Endothelial cell of umbilical vein (primary cell): Measurements from ENCODE around the gene SENP6. TPM values are rescaled to one million over a fixed set of nuclear protein-coding genes. Genes with fewer than 3 reads are reported as not detected.

ENCODE experiments used
- BruUV-seq: library from RNA; stranded (reverse); fragments of 400-500 nt; replicated peaks from 2 replicates; lab custom pipeline; 2021; lab: Mats Ljungman, UMichigan
- CTCF ChIA-PET: fragments of 300-600, 350-600 bp; sonication (Branson Sonifier 250); formaldehyde crosslinking; loops from one replicate; lab custom pipeline; 2021; ENCODE audit warnings: antibody characterized with exemption, inconsistent platforms; lab: Charles Lee
- POLR2A ChIA-PET: fragments of 300-600, 350-600 bp; sonication (Branson Sonifier 250); formaldehyde crosslinking; loops from one replicate; lab custom pipeline; 2021; ENCODE audit warnings: antibody characterized with exemption, inconsistent platforms; lab: Charles Lee
- DNase-seq: peaks from one replicate; pipeline ENCODE4 v3.0.0-alpha.2; 2011; ENCODE audit warnings: low read depth, low spot score
- FAIRE-seq: peaks from 2 replicates; lab custom pipeline; 2011; peaks lifted over from hg19 to GRCh38; lab: Jason Lieb, UNC
- H2AFZ ChIP-seq: 2 replicates; pipeline ENCODE4 v1.6.0; 2012; ENCODE audit warnings: low read depth, low read length, control low read depth, inconsistent platforms
- H3K27ac ChIP-seq: 2 replicates; pipeline ENCODE4 v1.5.1; 2011; ENCODE audit warnings: low read depth, mild to moderate bottlenecking, control low read depth, low read length, moderate library complexity; ENCODE audit not compliant: insufficient read depth
- H3K27me3 ChIP-seq, 2 experiments: 2 replicates each; pipeline versions ENCODE4 v1.6.0 to v1.6.1; 2011; ENCODE audit warnings: low read length in 2 of 2, mixed read lengths in 1 of 2; ENCODE audit not compliant: control insufficient read depth in 2 of 2, insufficient read depth in 2 of 2
- H3K36me3 ChIP-seq, 2 experiments: 2 replicates in 1 of 2; 3 replicates in 1 of 2; pipeline ENCODE4 v1.5.1; 2011; ENCODE audit warnings: low read length in 2 of 2, mild to moderate bottlenecking in 1 of 2, moderate library complexity in 1 of 2; ENCODE audit not compliant: control insufficient read depth in 2 of 2, insufficient read depth in 2 of 2; ENCODE audit errors: extremely low read depth in 1 of 2
- H3K4me1 ChIP-seq: 3 replicates; pipeline ENCODE4 v1.5.1; 2011; ENCODE audit warnings: mild to moderate bottlenecking, low read length; ENCODE audit not compliant: control insufficient read depth, insufficient read depth; ENCODE audit errors: extremely low read depth
- H3K4me2 ChIP-seq: 2 replicates; pipeline ENCODE4 v1.6.1; 2011; ENCODE audit warnings: low read length, control low read depth, mixed read lengths; ENCODE audit not compliant: insufficient read depth
- H3K4me3 ChIP-seq, 3 experiments: fragments of 200-600 bp in 1 of 3; sonication (generic), shearing (Covaris generic) in 1 of 3; replicated peaks in 1 of 3; 2 replicates each; pipeline ENCODE4 v1.5.1; 2011 to 2016; ENCODE audit warnings: control low read depth in 3 of 3, low read length in 3 of 3, mild to moderate bottlenecking in 2 of 3, inconsistent platforms in 1 of 3, low read depth in 1 of 3, moderate library complexity in 1 of 3; ENCODE audit not compliant: insufficient read depth in 1 of 3
- H3K79me2 ChIP-seq: 2 replicates; pipeline ENCODE4 v1.6.0; 2012; ENCODE audit warnings: low read length, inconsistent platforms; ENCODE audit not compliant: control insufficient read depth, insufficient read depth
- H3K9ac ChIP-seq: replicated peaks from 2 replicates; pipeline ENCODE3; 2011; ENCODE audit warnings: low read length, control low read depth; ENCODE audit not compliant: insufficient read depth; ENCODE audit errors: extremely low read depth
- H3K9me1 ChIP-seq: replicated peaks from 3 replicates; pipeline ENCODE4 v1.6.0; 2011; ENCODE audit warnings: mild to moderate bottlenecking, low read length; ENCODE audit not compliant: control insufficient read depth, insufficient read depth; ENCODE audit errors: extremely low read depth
- H3K9me3 ChIP-seq: replicated peaks from 2 replicates; pipeline ENCODE4 v1.5.1; 2012; ENCODE audit warnings: low read length, inconsistent platforms; ENCODE audit not compliant: control insufficient read depth, insufficient read depth
- H4K20me1 ChIP-seq: replicated peaks from 2 replicates; pipeline ENCODE3; 2011; ENCODE audit warnings: mild to moderate bottlenecking, low read length; ENCODE audit not compliant: control insufficient read depth, insufficient read depth; ENCODE audit errors: extremely low read depth
- EZH2 ChIP-seq: IDR thresholded peaks from 2 replicates; pipeline ENCODE4 v1.6.1; 2012; ENCODE audit warnings: borderline replicate concordance, low read depth, mild to moderate bottlenecking, moderate library complexity, low read length, inconsistent platforms; ENCODE audit not compliant: severe bottlenecking
- FOS ChIP-seq: IDR thresholded peaks from 2 replicates; pipeline ENCODE4 v1.6.1; 2011; ENCODE audit warnings: mild to moderate bottlenecking, low read length, moderate library complexity, borderline replicate concordance; ENCODE audit not compliant: insufficient read depth
- GATA2 ChIP-seq: IDR thresholded peaks from 2 replicates; pipeline ENCODE4 v1.7.0; 2011; ENCODE audit warnings: low read depth, mild to moderate bottlenecking, moderate library complexity, mixed read lengths, low read length; ENCODE audit not compliant: insufficient read length, insufficient read depth
- JUN ChIP-seq: IDR thresholded peaks from 2 replicates; pipeline ENCODE4 v1.6.1; 2011; ENCODE audit warnings: borderline replicate concordance, low read depth; ENCODE audit not compliant: insufficient read length, insufficient read depth
- MYC ChIP-seq: IDR thresholded peaks from one replicate; pipeline ENCODE4 v1.6.1; 2011; ENCODE audit warnings: mild to moderate bottlenecking, low read depth, low read length
- POLR2A ChIP-seq: IDR thresholded peaks from 2 replicates; pipeline ENCODE4 v1.6.1; 2012; ENCODE audit warnings: low read depth, mild to moderate bottlenecking, control low read depth, low read length
- POLR2AphosphoS5 ChIP-seq: IDR thresholded peaks from 2 replicates; pipeline ENCODE4 v1.6.1; 2012; ENCODE audit warnings: low read depth, mild to moderate bottlenecking, control low read depth, low read length, moderate library complexity; ENCODE audit not compliant: insufficient read depth
- dilution Hi-C: fragments of 300-500 bp; cut with MboI; formaldehyde crosslinking; loops from one replicate; pipeline ENCODE4 v1.15.0; 2019; ENCODE audit warnings: low sequenced_read_pairs; ENCODE audit not compliant: extremely low pct_ligation_motif_present
- intact Hi-C: fragments of 100-400 bp; cut with micrococcal nuclease; formaldehyde crosslinking; loops from one replicate; pipeline ENCODE4 v1.10.0; 2022
- polyA plus RNA-seq, 4 experiments: library from polyadenylated mRNA; depleted of rRNA in 3 of 4; stranded (reverse) in 3 of 4; unstranded in 1 of 4; fragments of >200 nt; gene quantifications; 2 replicates each; pipeline versions ENCODE4 v1.2.1 to v1.2.3, GENCODE V29; 2011 to 2012; ENCODE audit warnings: missing spikeins in 1 of 4
- total RNA-seq: library from RNA; stranded (reverse); gene quantifications from 2 replicates; pipeline ENCODE4 v1.2.3, GENCODE V29; 2021
- TF ChIP-seq, protein P1 (sequence below): IDR thresholded peaks from 2 replicates; pipeline ENCODE4 v1.6.1; 2011; ENCODE audit not compliant: insufficient read depth, insufficient read length
- TF ChIP-seq, protein P2 (sequence below), 2 donors: IDR thresholded peaks; 1 replicate in 1 of 2; 2 replicates in 1 of 2; pipeline ENCODE4 v1.5.1; 2011; ENCODE audit warnings: low read length in 2 of 2, mild to moderate bottlenecking in 2 of 2, moderate library complexity in 2 of 2, control low read depth in 1 of 2, inconsistent platforms in 1 of 2, low read depth in 1 of 2; ENCODE audit not compliant: insufficient read depth in 1 of 2; ENCODE audit errors: extremely low read depth in 1 of 2

The SENP6 gene
- total and polyA plus RNA-seq, 2 donors (not counting 3 experiments of a cell fraction or from before 2014, with no cell fraction given), result 11.5 to 99.1 TPM

DNA sequence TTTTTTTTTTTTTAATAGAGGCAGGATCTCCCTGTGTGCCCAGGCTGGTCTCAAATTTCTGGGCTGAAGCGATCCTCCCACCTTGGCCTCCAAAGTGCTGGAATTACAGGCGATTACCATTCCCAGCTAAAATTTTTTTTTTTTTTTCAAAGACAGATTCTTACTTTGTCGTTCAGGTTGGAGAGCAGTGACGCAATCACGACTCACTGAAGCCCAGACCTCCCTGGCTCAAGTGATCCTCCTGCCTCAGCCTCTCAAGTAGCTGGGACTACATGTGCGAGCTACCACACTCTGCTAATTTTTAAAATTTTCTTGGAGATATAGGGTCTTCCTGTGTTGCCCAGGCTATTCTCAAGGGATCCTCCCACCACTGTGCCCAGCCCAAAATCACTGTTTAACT is 89.3 kb downstream of the SENP6 start:
- TF ChIP-seq EZH2 (no peak), FOS (no peak), MYC (no peak), POLR2A (no peak), JUN (no peak), POLR2AphosphoS5 (no peak), GATA2 (no peak)
- TF ChIP-seq, protein P1, sequence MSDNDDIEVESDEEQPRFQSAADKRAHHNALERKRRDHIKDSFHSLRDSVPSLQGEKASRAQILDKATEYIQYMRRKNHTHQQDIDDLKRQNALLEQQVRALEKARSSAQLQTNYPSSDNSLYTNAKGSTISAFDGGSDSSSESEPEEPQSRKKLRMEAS, result no peak
- TF ChIP-seq, protein P2, sequence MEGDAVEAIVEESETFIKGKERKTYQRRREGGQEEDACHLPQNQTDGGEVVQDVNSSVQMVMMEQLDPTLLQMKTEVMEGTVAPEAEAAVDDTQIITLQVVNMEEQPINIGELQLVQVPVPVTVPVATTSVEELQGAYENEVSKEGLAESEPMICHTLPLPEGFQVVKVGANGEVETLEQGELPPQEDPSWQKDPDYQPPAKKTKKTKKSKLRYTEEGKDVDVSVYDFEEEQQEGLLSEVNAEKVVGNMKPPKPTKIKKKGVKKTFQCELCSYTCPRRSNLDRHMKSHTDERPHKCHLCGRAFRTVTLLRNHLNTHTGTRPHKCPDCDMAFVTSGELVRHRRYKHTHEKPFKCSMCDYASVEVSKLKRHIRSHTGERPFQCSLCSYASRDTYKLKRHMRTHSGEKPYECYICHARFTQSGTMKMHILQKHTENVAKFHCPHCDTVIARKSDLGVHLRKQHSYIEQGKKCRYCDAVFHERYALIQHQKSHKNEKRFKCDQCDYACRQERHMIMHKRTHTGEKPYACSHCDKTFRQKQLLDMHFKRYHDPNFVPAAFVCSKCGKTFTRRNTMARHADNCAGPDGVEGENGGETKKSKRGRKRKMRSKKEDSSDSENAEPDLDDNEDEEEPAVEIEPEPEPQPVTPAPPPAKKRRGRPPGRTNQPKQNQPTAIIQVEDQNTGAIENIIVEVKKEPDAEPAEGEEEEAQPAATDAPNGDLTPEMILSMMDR (IDR thresholded peaks at IDR 0.05; ENCODE audit: extremely low read depth in 1 of 2, insufficient read depth in 1 of 2, low read depth in 1 of 2, low read length in 2 of 2), result no peak
- H3K9me3 ChIP-seq, result no peaks in the 10 kb centered on the region
- H3K9me1 ChIP-seq, result no peaks in the 10 kb centered on the region
- no peak for FAIRE-seq
- H3K4me1 ChIP-seq, result no peaks in the 10 kb centered on the region
- H3K36me3 ChIP-seq, result peaks cover 2 to 6% of the 10 kb centered on the region in 2 experiments
- H3K9ac ChIP-seq, result no peak overlapping the region
- intact Hi-C loops, result no loop called here
- H3K27me3 ChIP-seq, result no peaks in the 10 kb centered on the region
- no peak overlapping the region for H3K27ac ChIP-seq
- H4K20me1 ChIP-seq, result no peaks in the 10 kb centered on the region
- CTCF ChIA-PET, result interaction anchor here (0.9 kb wide), 1 partner anchor 37 kb away, joined by 3 read pairs; no protein-coding TSS in a partner anchor
- H2AFZ ChIP-seq, result no peak overlapping the region
- no peak for DNase-seq
- no peaks in the 10 kb centered on the region for H3K79me2 ChIP-seq
- POLR2A ChIA-PET, result no interaction called here
- no TSS peak for BruUV-seq
- no peak overlapping the region for H3K4me2 ChIP-seq
- dilution Hi-C loops, result no loop called here
- H3K4me3 ChIP-seq, result no peak overlapping the region
